Measurements from ENCODE around the gene OR5H14. TPM values are rescaled to one million over a fixed set of nuclear protein-coding genes. Genes with fewer than 3 reads are reported as not detected.

Gene OR5H14
- total RNA-seq (2022; extraction: Qiagen RNA extraction; ENCODE audit: low read depth), result not detected in 5 replicates

GRCh38 chr3:98147179-98147578 lies at the start of gene OR5H14:
TSS of gene OR5H14 (plus strand) at chr3:98147479. CDS start at chr3:98149386, 1,907 bp downstream.

GRCh38 chr3:98130421-98130820 lies 16.9 kb upstream of the OR5H14 start, which contains the start of gene OR5H1:
TSS of gene OR5H1 (plus strand) at chr3:98130721. CDS start at chr3:98132698, 1,977 bp downstream.

GRCh38 chr3:98166396-98166795 lies 19.1 kb downstream of the OR5H14 start, which contains the start of gene OR5H15:
TSS of gene OR5H15 (plus strand) at chr3:98166696. CDS start at chr3:98168700, 2,004 bp downstream.

Other genes with a start within 250 kb of the OR5H14 start
- gene RIOX2, start 175.0 kb upstream of the OR5H14 start, total RNA-seq (2022; extraction: Qiagen RNA extraction; ENCODE audit: low read depth), result 27.6 to 31.6 TPM (median 29.3 TPM) in 5 replicates
- gene GABRR3, start 112.2 kb upstream of the OR5H14 start, total RNA-seq (2022; extraction: Qiagen RNA extraction; ENCODE audit: low read depth), result not detected in 5 replicates
- not detected in 5 replicates for gene OR5AC2, start 60.3 kb upstream of the OR5H14 start, total RNA-seq (2022; extraction: Qiagen RNA extraction; ENCODE audit: low read depth)
- not detected in 5 replicates for gene OR5H1, start 16.8 kb upstream of the OR5H14 start, total RNA-seq (2022; extraction: Qiagen RNA extraction; ENCODE audit: low read depth)
- not detected in 5 replicates for gene OR5H15, start 19.2 kb downstream of the OR5H14 start, total RNA-seq (2022; extraction: Qiagen RNA extraction; ENCODE audit: low read depth)
- not detected in 5 replicates for gene OR5H6, start 116.8 kb downstream of the OR5H14 start, total RNA-seq (2022; extraction: Qiagen RNA extraction; ENCODE audit: low read depth)
- gene OR5H2, start 135.0 kb downstream of the OR5H14 start, total RNA-seq (2022; extraction: Qiagen RNA extraction; ENCODE audit: low read depth), result not detected in 5 replicates
- not detected in 5 replicates for gene OR5K4, start 206.4 kb downstream of the OR5H14 start, total RNA-seq (2022; extraction: Qiagen RNA extraction; ENCODE audit: low read depth)
- not detected in 5 replicates for gene OR5K3, start 243.2 kb downstream of the OR5H14 start, total RNA-seq (2022; extraction: Qiagen RNA extraction; ENCODE audit: low read depth)

Data from A549 treated with GW870086 at 1 μM for 4 hours (cell line).